ENCODE results near the gene UGT1A9.

Gene UGT1A9

GRCh38 chr2:233791151-233791882 lies 119.6 kb downstream of the UGT1A9 start:
- in situ Hi-C loops (cut with MboI; ENCODE audit: low pct_unique_long_range_greater_than_20kb, low sequenced_read_pairs, unreplicated experiment): no loop called here
- TF ChIP-seq CTCF (IDR thresholded peaks at IDR 0.05; ENCODE audit: extremely low read depth, insufficient read depth, missing control alignments): no peak
- no peak for DNase-seq (ENCODE audit: low spot score)

- in situ Hi-C loops (cut with MboI; ENCODE audit: low pct_unique_long_range_greater_than_20kb, low sequenced_read_pairs, unreplicated experiment): no loop called here
- no peak for DNase-seq (ENCODE audit: low spot score)
- no peak for TF ChIP-seq CTCF (IDR thresholded peaks at IDR 0.05; ENCODE audit: extremely low read depth, insufficient read depth, missing control alignments)
These were observed 120.2 kb downstream of the UGT1A9 start for GRCh38 chr2:233791883-233792329.

- no peak for DNase-seq (ENCODE audit: low spot score)
- in situ Hi-C loops (cut with MboI; ENCODE audit: low pct_unique_long_range_greater_than_20kb, low sequenced_read_pairs, unreplicated experiment): no loop called here
- no peak for TF ChIP-seq CTCF (IDR thresholded peaks at IDR 0.05; ENCODE audit: extremely low read depth, insufficient read depth, missing control alignments)
These were observed 121.0 kb downstream of the UGT1A9 start for GRCh38 chr2:233792720-233793119.

- no peak for TF ChIP-seq CTCF (IDR thresholded peaks at IDR 0.05; ENCODE audit: extremely low read depth, insufficient read depth, missing control alignments)
- no peak for DNase-seq (ENCODE audit: low spot score)
- in situ Hi-C loops (cut with MboI; ENCODE audit: low pct_unique_long_range_greater_than_20kb, low sequenced_read_pairs, unreplicated experiment): no loop called here
These were observed 121.9 kb downstream of the UGT1A9 start for GRCh38 chr2:233793465-233794127.

- TF ChIP-seq CTCF (IDR thresholded peaks at IDR 0.05; ENCODE audit: extremely low read depth, insufficient read depth, missing control alignments): no peak
- in situ Hi-C loops (cut with MboI; ENCODE audit: low pct_unique_long_range_greater_than_20kb, low sequenced_read_pairs, unreplicated experiment): no loop called here
- no peak for DNase-seq (ENCODE audit: low spot score)
These were observed 122.5 kb downstream of the UGT1A9 start for GRCh38 chr2:233794128-233794658.

- in situ Hi-C loops (cut with MboI; ENCODE audit: low pct_unique_long_range_greater_than_20kb, low sequenced_read_pairs, unreplicated experiment): no loop called here
- no peak for DNase-seq (ENCODE audit: low spot score)
- TF ChIP-seq CTCF (IDR thresholded peaks at IDR 0.05; ENCODE audit: extremely low read depth, insufficient read depth, missing control alignments): no peak
These were observed 124.1 kb downstream of the UGT1A9 start for GRCh38 chr2:233795735-233796171.
